Stimulated activated CD8-positive, alpha-beta memory T cell treated with anti-CD3 and anti-CD28 coated beads, Interleukin-12 subunit alpha, Interleukin-12 subunit beta, amount 100 ng/mL, for 1 hour (primary cell): ENCODE results near the gene FKBP6.
"Not testable (repeated sequence)": the region's sequence is repeated elsewhere in the genome, so short reads cannot be mapped to it uniquely, and the experiment has no call there.

Experiments used
- DNase-seq: peaks from one replicate; pipeline ENCODE4 v3.0.0-alpha.2; 2020; ENCODE audit warnings: low read depth

The FKBP6 gene

GRCh38 chr7:73358590-73359275 lies 30.8 kb downstream of the FKBP6 start:
- DNase-seq: no peak

GRCh38 chr7:73359306-73359705 lies 31.3 kb downstream of the FKBP6 start:
- no peak for DNase-seq

- no peak for DNase-seq
Observed at GRCh38 chr7:73359746-73360375, 31.9 kb downstream of the FKBP6 start.

- DNase-seq: not testable (repeated sequence)
Observed at GRCh38 chr7:73360590-73360989, 32.6 kb downstream of the FKBP6 start.

- DNase-seq: no peak
Observed at GRCh38 chr7:73363225-73364005, 35.5 kb downstream of the FKBP6 start.

- DNase-seq: no peak
Observed at GRCh38 chr7:73364006-73364728, 36.2 kb downstream of the FKBP6 start.

- no peak for DNase-seq
Observed at GRCh38 chr7:73366127-73366526, 38.2 kb downstream of the FKBP6 start.

GRCh38 chr7:73366990-73367389 lies 39.0 kb downstream of the FKBP6 start:
- no peak for DNase-seq

- no peak for DNase-seq
Observed at GRCh38 chr7:73369009-73369408, 41.0 kb downstream of the FKBP6 start.

GRCh38 chr7:73369622-73370021 lies 41.7 kb downstream of the FKBP6 start:
- no peak for DNase-seq

GRCh38 chr7:73373741-73374140 lies 45.8 kb downstream of the FKBP6 start:
- no peak for DNase-seq

- DNase-seq: not testable (repeated sequence)
Observed at GRCh38 chr7:73376262-73376661, 48.3 kb downstream of the FKBP6 start.

GRCh38 chr7:73376671-73377412 lies 48.9 kb downstream of the FKBP6 start:
- no peak for DNase-seq

- not testable (repeated sequence) for DNase-seq
Observed at GRCh38 chr7:73377413-73378200, 49.6 kb downstream of the FKBP6 start.

- DNase-seq: no peak
Observed at GRCh38 chr7:73382934-73383503, 55.1 kb downstream of the FKBP6 start.

- DNase-seq: no peak
Observed at GRCh38 chr7:73387221-73387828, 59.4 kb downstream of the FKBP6 start.

GRCh38 chr7:73387908-73388414 lies 60.0 kb downstream of the FKBP6 start:
- DNase-seq: no peak

- DNase-seq: no peak
Observed at GRCh38 chr7:73391396-73391795, 63.4 kb downstream of the FKBP6 start.

- no peak for DNase-seq
Observed at GRCh38 chr7:73394422-73394821, 66.5 kb downstream of the FKBP6 start.
